ENCODE results near the gene ENTPD2. TPM values are rescaled to one million over a fixed set of nuclear protein-coding genes. Genes with fewer than 3 reads are reported as not detected.

Gene ENTPD2
- total and polyA plus RNA-seq, 9 of the 15 experiments (the other 6 are each of a cell fraction or from before 2014, with no cell fraction given) = 0.04 to 0.60 (median 0.14) TPM; not detected in 4

GRCh38 chr9:137009938-137010732 is 43.7 kb downstream of the ENTPD2 start (continued):
- peak; percentile 24; the same call in 1 of the 2 replicates for TF ChIP-seq MGA (IDR thresholded peaks at IDR 0.05)

Measured in K562 (cell line).